Measurements from ENCODE around the gene PARP2. TPM values are rescaled to one million over a fixed set of nuclear protein-coding genes. Genes with fewer than 3 reads are reported as not detected.
"Not testable (repeated sequence)": the region's sequence is repeated elsewhere in the genome, so short reads cannot be mapped to it uniquely, and the experiment has no call there.

The PARP2 gene
- total and polyA plus RNA-seq, 2 experiments from 2014 or later: 27.0 to 61.1 TPM

DNA sequence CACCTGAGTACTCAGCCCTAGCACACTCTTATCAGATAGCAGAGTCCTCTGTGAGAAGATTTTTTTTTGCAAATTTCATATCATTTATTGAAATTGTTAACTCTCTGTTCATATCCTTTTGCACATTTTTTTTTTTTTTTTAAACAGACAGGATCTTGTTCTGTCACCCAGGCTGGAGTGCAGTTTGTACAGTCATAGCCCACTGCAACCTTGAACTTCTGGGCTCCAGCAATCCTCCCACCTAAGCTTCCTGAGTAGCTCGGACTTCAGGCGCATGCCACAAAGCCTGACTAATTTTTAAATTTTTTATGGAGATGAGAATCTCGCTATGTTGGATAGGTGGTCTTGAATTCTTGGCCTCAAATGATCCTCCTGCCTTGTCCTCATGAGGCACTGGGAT, 4.3 kb downstream of the PARP2 start:
- H3K4me1 ChIP-seq (ENCODE audit: low read depth): no peaks in the 10 kb centered on the region
- peaks cover 44% of the 10 kb centered on the region for H3K36me3 ChIP-seq
- H3K27me3 ChIP-seq: no peaks in the 10 kb centered on the region
- no peak for DNase-seq (ENCODE audit: low read depth in 1 of 2, low spot score in 1 of 2)
- no peak overlapping the region for H3K4me3 ChIP-seq
- H3K27ac ChIP-seq: no peak overlapping the region
- TF ChIP-seq, protein P1, sequence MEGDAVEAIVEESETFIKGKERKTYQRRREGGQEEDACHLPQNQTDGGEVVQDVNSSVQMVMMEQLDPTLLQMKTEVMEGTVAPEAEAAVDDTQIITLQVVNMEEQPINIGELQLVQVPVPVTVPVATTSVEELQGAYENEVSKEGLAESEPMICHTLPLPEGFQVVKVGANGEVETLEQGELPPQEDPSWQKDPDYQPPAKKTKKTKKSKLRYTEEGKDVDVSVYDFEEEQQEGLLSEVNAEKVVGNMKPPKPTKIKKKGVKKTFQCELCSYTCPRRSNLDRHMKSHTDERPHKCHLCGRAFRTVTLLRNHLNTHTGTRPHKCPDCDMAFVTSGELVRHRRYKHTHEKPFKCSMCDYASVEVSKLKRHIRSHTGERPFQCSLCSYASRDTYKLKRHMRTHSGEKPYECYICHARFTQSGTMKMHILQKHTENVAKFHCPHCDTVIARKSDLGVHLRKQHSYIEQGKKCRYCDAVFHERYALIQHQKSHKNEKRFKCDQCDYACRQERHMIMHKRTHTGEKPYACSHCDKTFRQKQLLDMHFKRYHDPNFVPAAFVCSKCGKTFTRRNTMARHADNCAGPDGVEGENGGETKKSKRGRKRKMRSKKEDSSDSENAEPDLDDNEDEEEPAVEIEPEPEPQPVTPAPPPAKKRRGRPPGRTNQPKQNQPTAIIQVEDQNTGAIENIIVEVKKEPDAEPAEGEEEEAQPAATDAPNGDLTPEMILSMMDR (IDR thresholded peaks at IDR 0.05; ENCODE audit: low read depth, low read length): no peak
- no peaks in the 10 kb centered on the region for H3K9me3 ChIP-seq (ENCODE audit: low read depth)

DNA sequence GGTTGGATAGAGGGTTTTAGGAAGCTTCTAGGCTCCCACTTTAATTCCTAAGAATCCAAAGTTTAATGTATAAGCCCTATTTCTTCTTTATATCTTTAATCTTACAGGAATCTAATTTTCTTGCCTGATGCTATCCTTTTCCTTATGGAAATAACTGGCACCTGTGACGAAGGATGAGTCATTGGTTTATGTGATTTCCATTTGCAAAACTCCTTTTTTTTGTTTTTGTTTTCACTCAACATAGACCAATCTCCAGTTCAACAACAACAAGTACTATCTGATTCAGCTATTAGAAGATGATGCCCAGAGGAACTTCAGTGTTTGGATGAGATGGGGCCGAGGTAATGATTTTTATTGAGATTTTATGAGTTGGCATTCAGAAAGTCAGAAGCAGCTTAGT, 6.8 kb downstream of the PARP2 start:
- no peaks in the 10 kb centered on the region for H3K4me1 ChIP-seq (ENCODE audit: low read depth)
- H3K36me3 ChIP-seq: peaks cover 58% of the 10 kb centered on the region
- H3K4me3 ChIP-seq: no peak overlapping the region
- no peaks in the 10 kb centered on the region for H3K27me3 ChIP-seq
- no peak for DNase-seq (ENCODE audit: low read depth in 1 of 2, low spot score in 1 of 2)
- no peak overlapping the region for H3K27ac ChIP-seq
- TF ChIP-seq, protein P1 (IDR thresholded peaks at IDR 0.05; ENCODE audit: low read depth, low read length): no peak
- H3K9me3 ChIP-seq (ENCODE audit: low read depth): no peaks in the 10 kb centered on the region

DNA sequence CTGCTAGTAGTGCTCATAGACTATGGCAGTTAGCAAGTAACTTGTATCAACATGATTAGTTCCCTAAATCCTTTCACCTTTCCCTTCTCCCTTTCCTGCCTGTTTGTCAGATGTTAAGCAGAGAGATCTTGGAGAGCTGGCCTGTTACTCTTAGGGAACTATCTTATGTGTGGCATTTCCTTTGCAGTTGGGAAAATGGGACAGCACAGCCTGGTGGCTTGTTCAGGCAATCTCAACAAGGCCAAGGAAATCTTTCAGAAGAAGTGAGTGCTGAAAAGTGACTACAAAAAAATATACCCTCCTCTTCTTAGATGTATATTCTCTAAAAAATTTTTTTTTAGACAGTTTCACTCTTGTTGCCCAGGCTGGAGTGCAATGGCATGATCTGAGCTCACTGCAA, 7.4 kb downstream of the PARP2 start:
- H3K27me3 ChIP-seq: no peaks in the 10 kb centered on the region
- H3K9me3 ChIP-seq (ENCODE audit: low read depth): no peaks in the 10 kb centered on the region
- H3K27ac ChIP-seq: no peak overlapping the region
- TF ChIP-seq, protein P1 (IDR thresholded peaks at IDR 0.05; ENCODE audit: low read depth, low read length): peak; percentile 38
- DNase-seq (ENCODE audit: low read depth in 1 of 2, low spot score in 1 of 2): peak in 1 of 2 donors; percentile 34
- no peaks in the 10 kb centered on the region for H3K4me1 ChIP-seq (ENCODE audit: low read depth)
- no peak overlapping the region for H3K4me3 ChIP-seq
- H3K36me3 ChIP-seq: peaks cover 63% of the 10 kb centered on the region

DNA sequence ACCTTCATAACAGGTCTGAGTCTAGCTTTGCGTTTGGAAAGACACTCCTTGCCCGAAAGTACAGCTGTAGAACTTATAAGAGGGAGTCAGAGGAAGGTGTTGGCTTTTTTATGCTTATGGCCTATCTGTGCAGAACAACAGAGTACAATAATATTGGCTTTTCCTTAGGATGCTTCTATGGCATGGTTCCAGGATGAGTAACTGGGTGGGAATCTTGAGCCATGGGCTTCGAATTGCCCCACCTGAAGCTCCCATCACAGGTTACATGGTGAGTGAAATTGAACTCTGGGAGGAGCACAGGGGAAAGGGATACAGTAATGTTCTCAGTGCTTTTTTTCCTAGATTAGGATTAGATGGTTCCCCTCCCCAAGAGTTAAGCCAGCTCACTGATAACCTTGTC, 13.0 kb downstream of the PARP2 start:
- TF ChIP-seq, protein P1 (IDR thresholded peaks at IDR 0.05; ENCODE audit: low read depth, low read length): no peak
- Histone ChIP-seq H3K4me1 (ENCODE audit: low read depth) (no peaks in the 10 kb centered on the region), H3K27me3 (no peaks in the 10 kb centered on the region), H3K36me3 (peaks cover 53% of the 10 kb centered on the region), H3K4me3 (no peak overlapping the region), H3K27ac (no peak overlapping the region), H3K9me3 (ENCODE audit: low read depth) (no peaks in the 10 kb centered on the region)
- peak in 1 of 2 donors; percentile 5 for DNase-seq (ENCODE audit: low read depth in 1 of 2, low spot score in 1 of 2)

DNA sequence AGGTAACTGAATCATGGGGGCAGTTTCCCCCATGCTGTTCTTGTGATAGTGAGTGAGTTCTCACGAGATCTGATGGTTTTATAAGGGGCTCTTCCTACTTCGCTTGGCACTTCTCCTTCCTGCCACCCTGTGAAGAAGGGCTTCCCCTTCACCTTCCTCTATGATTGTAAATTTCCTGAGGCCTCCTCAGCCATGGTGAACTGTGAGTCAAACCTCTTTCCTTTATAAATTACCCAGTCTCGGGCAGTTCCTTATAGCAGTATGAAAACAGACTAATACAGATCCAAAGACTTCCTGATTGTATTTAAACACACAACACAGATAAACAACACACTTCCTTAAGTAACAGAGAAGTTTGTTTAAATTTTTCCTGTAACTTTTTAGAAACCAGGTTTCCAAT, 15.0 kb downstream of the PARP2 start:
- H3K36me3 ChIP-seq: peaks cover 45% of the 10 kb centered on the region
- H3K9me3 ChIP-seq (ENCODE audit: low read depth); H3K4me1 ChIP-seq (ENCODE audit: low read depth); DNase-seq (ENCODE audit: low read depth in 1 of 2, low spot score in 1 of 2); H3K4me3 ChIP-seq; H3K27me3 ChIP-seq; H3K27ac ChIP-seq: not testable (repeated sequence)

DNA sequence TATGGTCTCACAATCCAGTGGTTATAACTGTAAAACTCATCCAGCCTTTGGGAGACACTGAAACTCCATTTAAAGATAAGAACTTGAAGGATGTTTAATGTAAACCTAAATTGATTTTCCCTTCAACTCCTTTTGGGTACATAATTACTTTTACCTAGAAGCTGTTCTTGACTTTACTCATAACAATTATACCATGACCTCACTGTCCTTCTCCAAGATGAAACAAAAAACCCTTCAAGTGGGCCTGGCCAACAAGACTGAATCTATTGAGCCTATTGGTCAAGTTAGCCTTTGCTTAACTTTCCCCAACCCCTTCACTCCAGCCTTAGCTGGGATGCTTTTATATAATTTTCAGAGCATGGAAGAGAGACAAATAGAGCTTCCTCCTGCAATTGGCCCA, 22.5 kb downstream of the PARP2 start:
- no peaks in the 10 kb centered on the region for H3K4me1 ChIP-seq (ENCODE audit: low read depth)
- peaks cover 24% of the 10 kb centered on the region for H3K36me3 ChIP-seq
- no peak for DNase-seq (ENCODE audit: low read depth in 1 of 2, low spot score in 1 of 2)
- TF ChIP-seq, protein P1 (IDR thresholded peaks at IDR 0.05; ENCODE audit: low read depth, low read length): no peak
- no peaks in the 10 kb centered on the region for H3K27me3 ChIP-seq
- no peak overlapping the region for H3K4me3 ChIP-seq
- no peak overlapping the region for H3K27ac ChIP-seq
- no peaks in the 10 kb centered on the region for H3K9me3 ChIP-seq (ENCODE audit: low read depth)

Data from cardiac muscle cell (in vitro differentiated cells and primary cell).